Measurements from ENCODE around the gene LAMTOR2. TPM values are rescaled to one million over a fixed set of nuclear protein-coding genes. Genes with fewer than 3 reads are reported as not detected.

LAMTOR2 gene
- total RNA-seq, 1 experiment from 2014 or later: 49.4 TPM

- DNase-seq: peak in 1 of 2 experiments; percentile 21
- H3K36me3 ChIP-seq (ENCODE audit: control insufficient read depth, insufficient read depth, low read length): peaks cover 3% of the 10 kb centered on the region; the same call in 1 of the 2 replicates
- POLR2A ChIA-PET: no interaction called here
- H3K27me3 ChIP-seq (replicated peaks; ENCODE audit: control insufficient read depth, insufficient read depth, low read length): no peaks in the 10 kb centered on the region
- Mint-ChIP-seq H3K36me3 (ENCODE audit: insufficient read depth, unreplicated experiment) (peaks cover 70% of the 10 kb centered on the region), H3K9me3 (ENCODE audit: unreplicated experiment) (no peaks in the 10 kb centered on the region), H3K27me3 (ENCODE audit: insufficient read depth, unreplicated experiment) (no peaks in the 10 kb centered on the region), H3K27ac (ENCODE audit: unreplicated experiment) (no peak overlapping the region), H3K4me3 (ENCODE audit: unreplicated experiment) (no peak overlapping the region), H3K4me1 (ENCODE audit: low read depth, unreplicated experiment) (peaks cover 19% of the 10 kb centered on the region)
- peaks cover 3% of the 10 kb centered on the region; the same call in 1 of the 2 replicates for H3K4me1 ChIP-seq
- no TSS peak for BruUV-seq (replicated peaks)
- TF ChIP-seq CTCF (IDR thresholded peaks at IDR 0.05; ENCODE audit: insufficient read depth in 1 of 2, low read depth in 1 of 2, low read length in 1 of 2, severe bottlenecking in 1 of 2, unreplicated experiment in 1 of 2): no peak
- CTCF ChIA-PET: interaction anchor here (0.8 kb wide), 1 partner anchor 52 kb away, joined by 3 read pairs; no protein-coding TSS in a partner anchor
- no peaks in the 10 kb centered on the region for H3K9me3 ChIP-seq
- H3K4me3 ChIP-seq (ENCODE audit: low read depth, low read length): no peak overlapping the region
- intact Hi-C loops (cut with micrococcal nuclease; ENCODE audit: unreplicated experiment): no loop called here
Measured at GRCh38 chr1:156014829-156015228, 39.8 kb upstream of the LAMTOR2 start.

GRCh38 chr1:156019946-156020292, 34.7 kb upstream of the LAMTOR2 start:
- BruUV-seq (replicated peaks): TSS peak; percentile 69
- Mint-ChIP-seq H3K4me1 (ENCODE audit: low read depth, unreplicated experiment) (peaks cover 14% of the 10 kb centered on the region), H3K27me3 (ENCODE audit: insufficient read depth, unreplicated experiment) (no peaks in the 10 kb centered on the region), H3K9me3 (ENCODE audit: unreplicated experiment) (no peaks in the 10 kb centered on the region), H3K27ac (ENCODE audit: unreplicated experiment) (peak overlapping the region; percentile 77), H3K36me3 (ENCODE audit: insufficient read depth, unreplicated experiment) (peaks cover 43% of the 10 kb centered on the region), H3K4me3 (ENCODE audit: unreplicated experiment) (peak overlapping the region; percentile 97)
- Histone ChIP-seq H3K27me3 (replicated peaks; ENCODE audit: control insufficient read depth, insufficient read depth, low read length) (no peaks in the 10 kb centered on the region), H3K4me3 (ENCODE audit: low read depth, low read length) (peak overlapping the region; percentile 95), H3K4me1 (peaks cover 8% of the 10 kb centered on the region; the same call in 1 of the 2 replicates), H3K36me3 (ENCODE audit: control insufficient read depth, insufficient read depth, low read length) (peaks cover 3% of the 10 kb centered on the region; the same call in 1 of the 2 replicates), H3K9me3 (no peaks in the 10 kb centered on the region)
- TF ChIP-seq CTCF (IDR thresholded peaks at IDR 0.05; ENCODE audit: insufficient read depth in 1 of 2, low read depth in 1 of 2, low read length in 1 of 2, severe bottlenecking in 1 of 2, unreplicated experiment in 1 of 2): no peak
- CTCF ChIA-PET: interaction anchor here (0.7 kb wide), 2 partner anchors 16 to 44 kb away, joined by 3 read pairs; no protein-coding TSS in a partner anchor
- intact Hi-C loops (cut with micrococcal nuclease; ENCODE audit: unreplicated experiment): loop anchor here (1.0 kb wide), 1 partner anchor 41 kb away; no protein-coding TSS in a partner anchor
- POLR2A ChIA-PET: no interaction called here
- DNase-seq: no peak

GRCh38 chr1:156020293-156021092, 34.1 kb upstream of the LAMTOR2 start, which contains the start of gene SSR2:
SSR2 (minus strand) TSS chr1:156020951; CDS start chr1:156020167, 784 bp downstream.
- Histone ChIP-seq H3K9me3 (no peaks in the 10 kb centered on the region), H3K4me3 (ENCODE audit: low read depth, low read length) (peak within 1 kb of the TSS; percentile 95), H3K27me3 (replicated peaks; ENCODE audit: control insufficient read depth, insufficient read depth, low read length) (no peaks in the 10 kb centered on the region), H3K36me3 (ENCODE audit: control insufficient read depth, insufficient read depth, low read length) (peaks cover 3% of the 10 kb centered on the region; the same call in 1 of the 2 replicates), H3K4me1 (peaks cover 12% of the 10 kb centered on the region; the same call in 1 of the 2 replicates)
- intact Hi-C loops (cut with micrococcal nuclease; ENCODE audit: unreplicated experiment): loop anchor here (1.0 kb wide), 2 partner anchors 34 to 41 kb away; partner anchors contain the start of gene LAMTOR2
- Mint-ChIP-seq H3K27ac (ENCODE audit: unreplicated experiment) (peak within 1 kb of the TSS; percentile 77), H3K27me3 (ENCODE audit: insufficient read depth, unreplicated experiment) (no peaks in the 10 kb centered on the region), H3K4me1 (ENCODE audit: low read depth, unreplicated experiment) (peaks cover 14% of the 10 kb centered on the region), H3K9me3 (ENCODE audit: unreplicated experiment) (no peaks in the 10 kb centered on the region), H3K4me3 (ENCODE audit: unreplicated experiment) (peak within 1 kb of the TSS; percentile 97), H3K36me3 (ENCODE audit: insufficient read depth, unreplicated experiment) (peaks cover 40% of the 10 kb centered on the region)
- CTCF ChIA-PET: interaction anchor here (0.7 to 1.1 kb wide), 4 partner anchors 12 to 110 kb away, joined by 3 to 10 read pairs (median 3); no protein-coding TSS in a partner anchor
- TF ChIP-seq CTCF (IDR thresholded peaks at IDR 0.05; ENCODE audit: insufficient read depth in 1 of 2, low read depth in 1 of 2, low read length in 1 of 2, severe bottlenecking in 1 of 2, unreplicated experiment in 1 of 2): no peak
- POLR2A ChIA-PET: no interaction called here
- DNase-seq: peak; percentile 88 to 90
- no TSS peak for BruUV-seq (replicated peaks)

All from Caco-2 (cell line).